GM19035 (cell line): ENCODE measurements around the gene ZNF526.

ENCODE experiments used
- ATAC-seq: cut with Tn5 transposase; IDR thresholded peaks from one replicate; pipeline ENCODE4 v1.9.1; 2021; ENCODE audit not compliant: unreplicated experiment

ZNF526 gene

GRCh38 chr19:42220751-42221097 is 612 bp downstream of the ZNF526 start:
- no peak for ATAC-seq

GRCh38 chr19:42224940-42225717 is 5.0 kb downstream of the ZNF526 start:
- ATAC-seq, result no peak

- no peak for ATAC-seq
Observed at GRCh38 chr19:42225718-42226292, 5.7 kb downstream of the ZNF526 start.

GRCh38 chr19:42226886-42227285 is 6.8 kb downstream of the ZNF526 start:
- ATAC-seq, result no peak

GRCh38 chr19:42228641-42229040 is 8.5 kb downstream of the ZNF526 start:
- ATAC-seq, result no peak

- no peak for ATAC-seq
Observed at GRCh38 chr19:42229301-42229854, 9.3 kb downstream of the ZNF526 start.

GRCh38 chr19:42229855-42230351 is 9.8 kb downstream of the ZNF526 start:
- ATAC-seq, result no peak

- no peak for ATAC-seq
Observed at GRCh38 chr19:42230571-42230970, 10.5 kb downstream of the ZNF526 start.

- no peak for ATAC-seq
Observed at GRCh38 chr19:42232435-42232834, 12.3 kb downstream of the ZNF526 start.

- ATAC-seq, result no peak
Observed at GRCh38 chr19:42233106-42233505, 13.0 kb downstream of the ZNF526 start.

- ATAC-seq, result no peak
Observed at GRCh38 chr19:42233678-42234292, 13.7 kb downstream of the ZNF526 start.

- ATAC-seq, result no peak
Observed at GRCh38 chr19:42234364-42234763, 14.3 kb downstream of the ZNF526 start.

GRCh38 chr19:42235181-42235580 is 15.1 kb downstream of the ZNF526 start:
- no peak for ATAC-seq

- no peak for ATAC-seq
Observed at GRCh38 chr19:42239544-42240220, 19.6 kb downstream of the ZNF526 start.

GRCh38 chr19:42241279-42241678 is 21.2 kb downstream of the ZNF526 start:
- no peak for ATAC-seq

GRCh38 chr19:42242069-42242511 is 22.0 kb downstream of the ZNF526 start:
- peak; percentile 3 for ATAC-seq

- ATAC-seq, result peak; percentile 59
Observed at GRCh38 chr19:42242512-42243409, 22.6 kb downstream of the ZNF526 start, which contains the start of gene GSK3A. GSK3A (minus strand) TSS chr19:42242602; CDS start chr19:42242465, 137 bp downstream.

- peak; percentile 34 for ATAC-seq
Observed at GRCh38 chr19:42244347-42245220, 24.5 kb downstream of the ZNF526 start.

- ATAC-seq, result no peak
Observed at GRCh38 chr19:42245231-42245630, 25.1 kb downstream of the ZNF526 start.
